HEK293 (cell line): ENCODE data around the gene LRCH1.

Experiments
- PRDM10 ChIP-seq: fragments of 450-650 bp; formaldehyde crosslinking; IDR thresholded peaks from 2 replicates; pipeline ENCODE4 v1.5.1; 2016; ENCODE audit warnings: missing biosample characterization, missing genetic modification characterization
- TCF7L2 ChIP-seq: IDR thresholded peaks from 2 replicates; pipeline ENCODE4 v1.6.1; 2011; ENCODE audit warnings: low read depth, mild to moderate bottlenecking, inconsistent platforms, low read length, moderate library complexity, borderline replicate concordance
- ZNF140 ChIP-seq: fragments of 450-650 bp; formaldehyde crosslinking; IDR thresholded peaks from 2 replicates; pipeline ENCODE4 v1.5.1; 2016; ENCODE audit warnings: missing biosample characterization, missing genetic modification characterization
- ZNF302 ChIP-seq: fragments of 450-650 bp; formaldehyde crosslinking; IDR thresholded peaks from 2 replicates; pipeline ENCODE4 v1.5.1; 2016; ENCODE audit warnings: missing biosample characterization, missing genetic modification characterization, low read depth
- ZNF561 ChIP-seq: fragments of 450-650 bp; IDR thresholded peaks from 2 replicates; pipeline ENCODE4 v1.5.1; 2018; ENCODE audit warnings: missing biosample characterization, missing genetic modification characterization, borderline replicate concordance
- ZNF701 ChIP-seq: fragments of 450-650 bp; formaldehyde crosslinking; IDR thresholded peaks from 2 replicates; pipeline ENCODE4 v1.5.1; 2016; ENCODE audit warnings: missing biosample characterization, missing genetic modification characterization

- TF ChIP-seq ZNF140 (tag by site-specific recombination) = no peak
- no peak for TF ChIP-seq ZNF561 (tag by site-specific recombination)
- no peak for TF ChIP-seq PRDM10 (tag by site-specific recombination)
- TF ChIP-seq ZNF701 (tag by site-specific recombination) = no peak
- TF ChIP-seq TCF7L2 = no peak
- no peak for TF ChIP-seq ZNF302
These were observed 22.4 kb downstream of the LRCH1 start for GRCh38 chr13:46575301-46575771.
